ENCODE measurements around the gene DPYSL4.

The DPYSL4 gene

DNA sequence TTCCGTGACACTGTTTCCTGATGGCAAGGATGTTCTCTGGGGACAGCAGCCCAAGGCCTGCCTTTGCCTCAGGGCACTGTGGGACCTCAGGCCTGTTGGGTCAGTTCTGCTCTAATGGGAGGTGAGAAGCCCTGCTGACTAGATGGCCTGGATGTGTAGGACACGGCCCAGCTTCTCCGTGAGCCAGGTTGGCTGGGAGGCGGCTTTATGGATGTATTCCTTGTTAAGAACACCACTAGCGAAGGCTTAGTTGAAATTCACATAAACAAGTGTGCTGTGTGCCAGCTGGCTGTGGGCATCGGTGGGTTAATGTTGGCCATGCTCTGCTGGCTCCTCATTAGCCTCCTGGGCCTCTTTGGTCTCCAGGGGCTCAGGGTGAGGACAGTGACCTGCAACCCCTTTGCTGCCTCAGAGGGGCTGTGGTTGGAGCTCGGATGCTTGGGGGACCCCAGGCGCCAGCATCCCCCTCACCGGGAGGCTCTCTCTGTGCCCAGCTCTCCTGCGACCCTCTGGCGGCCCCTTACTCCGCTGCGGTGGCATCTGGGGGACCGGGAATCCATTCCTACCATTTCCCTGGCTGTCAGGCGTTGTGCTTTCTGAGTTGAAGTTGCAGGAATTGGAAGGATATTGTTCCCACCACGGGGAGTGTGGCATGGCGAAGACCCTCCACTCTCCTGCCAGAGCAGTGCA lies 22.8 kb upstream of the DPYSL4 start:
- no peak for DNase-seq (ENCODE audit: low read depth in 2 of 2)

- DNase-seq (ENCODE audit: low read depth in 2 of 2), result no peak
Observed at GRCh38 chr10:132164761-132165278, 21.9 kb upstream of the DPYSL4 start.

- DNase-seq (ENCODE audit: low read depth in 2 of 2), result no peak
Observed at GRCh38 chr10:132165416-132165980, 21.2 kb upstream of the DPYSL4 start.

- DNase-seq (ENCODE audit: low read depth in 2 of 2), result no peak
Observed at GRCh38 chr10:132166216-132166950, 20.4 kb upstream of the DPYSL4 start.

GRCh38 chr10:132167041-132167674 lies 19.6 kb upstream of the DPYSL4 start:
- DNase-seq (ENCODE audit: low read depth in 2 of 2), result no peak

GRCh38 chr10:132167976-132168375 lies 18.8 kb upstream of the DPYSL4 start:
- no peak for DNase-seq (ENCODE audit: low read depth in 2 of 2)

GRCh38 chr10:132168571-132169030 lies 18.1 kb upstream of the DPYSL4 start:
- DNase-seq (ENCODE audit: low read depth in 2 of 2), result no peak

GRCh38 chr10:132169031-132169765 lies 17.6 kb upstream of the DPYSL4 start:
- no peak for DNase-seq (ENCODE audit: low read depth in 2 of 2)

DNA sequence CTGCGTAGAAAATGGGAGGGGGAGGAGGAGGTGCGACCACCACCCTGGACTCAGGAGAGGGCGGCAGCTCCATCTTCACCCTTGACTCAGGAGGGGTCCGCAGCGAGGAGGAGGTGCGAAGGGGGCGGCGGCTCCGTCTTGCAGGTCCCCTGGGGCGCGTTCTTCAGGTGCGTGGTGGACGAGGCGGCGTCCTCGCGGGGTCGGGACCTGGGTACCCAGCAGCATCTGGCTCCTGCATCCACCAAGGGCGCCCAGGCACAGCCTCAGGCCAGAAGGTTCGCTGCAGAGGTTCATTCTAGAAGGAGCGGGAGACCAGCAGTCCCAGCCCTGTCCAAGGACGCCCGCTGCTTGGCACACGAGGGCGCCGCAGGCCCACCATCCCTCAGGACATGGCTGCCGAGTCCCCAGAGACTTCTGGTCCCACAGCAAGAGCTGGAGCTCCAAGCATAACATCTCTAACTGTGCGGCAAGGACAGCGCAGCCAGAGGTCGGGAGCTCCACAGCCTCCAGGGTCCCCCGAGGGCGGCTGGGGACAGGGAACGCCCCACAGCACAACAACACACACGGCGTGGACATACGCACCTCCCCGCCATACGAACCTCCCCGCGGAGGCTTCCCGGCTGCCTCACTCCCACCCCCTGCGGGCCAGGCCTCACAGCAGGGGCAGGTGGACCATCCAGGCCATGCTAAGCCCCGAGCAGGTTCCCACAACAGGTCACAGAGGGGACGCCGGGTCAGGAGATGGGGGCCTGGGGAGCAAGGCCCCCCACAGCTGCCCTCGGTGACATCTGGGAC lies 16.8 kb upstream of the DPYSL4 start:
- DNase-seq (ENCODE audit: low read depth in 2 of 2), result no peak

DNA sequence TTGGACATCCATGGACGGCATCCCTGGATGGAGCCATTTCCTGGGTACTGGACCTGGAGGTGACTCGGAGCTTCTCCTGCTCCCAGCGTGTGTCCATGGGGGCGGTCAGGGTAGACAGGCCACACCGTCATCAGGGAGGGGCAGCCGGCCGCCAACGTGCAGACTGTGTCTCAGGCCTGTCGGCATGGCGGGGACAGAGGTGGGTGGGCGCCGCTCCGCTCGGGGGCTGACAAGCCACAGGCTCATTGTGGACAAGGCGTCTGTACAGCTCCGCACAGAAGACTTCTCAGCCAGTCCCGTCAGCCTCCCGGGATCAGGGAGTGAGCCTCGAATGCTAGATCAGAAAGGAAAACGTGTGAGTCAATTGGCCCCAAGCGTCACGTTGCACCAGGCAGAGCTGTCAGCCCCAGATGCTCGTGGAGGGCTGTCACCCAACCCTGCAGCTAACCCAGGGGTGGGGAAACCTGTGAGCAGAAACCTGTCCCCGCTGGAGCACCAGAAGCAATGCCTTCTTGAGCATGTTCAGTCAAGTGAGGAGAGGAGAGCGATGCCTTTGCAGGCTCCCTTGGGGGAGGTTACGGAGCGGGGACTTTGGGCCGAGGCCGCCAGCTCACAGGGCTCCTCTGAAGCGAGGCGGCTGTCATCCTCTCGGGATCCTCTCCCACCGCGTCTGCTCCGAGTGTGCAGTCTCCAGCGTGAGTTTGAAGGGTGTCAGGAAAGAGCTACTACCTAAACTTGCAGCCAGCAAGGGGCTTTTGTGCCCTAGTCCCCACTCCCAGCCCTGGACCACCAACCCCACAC lies 16.0 kb upstream of the DPYSL4 start:
- DNase-seq (ENCODE audit: low read depth in 2 of 2), result no peak

- no peak for DNase-seq (ENCODE audit: low read depth in 2 of 2)
Observed at GRCh38 chr10:132172091-132173066, 14.4 kb upstream of the DPYSL4 start.

GRCh38 chr10:132173185-132173584 lies 13.6 kb upstream of the DPYSL4 start:
- no peak for DNase-seq (ENCODE audit: low read depth in 2 of 2)

DNA sequence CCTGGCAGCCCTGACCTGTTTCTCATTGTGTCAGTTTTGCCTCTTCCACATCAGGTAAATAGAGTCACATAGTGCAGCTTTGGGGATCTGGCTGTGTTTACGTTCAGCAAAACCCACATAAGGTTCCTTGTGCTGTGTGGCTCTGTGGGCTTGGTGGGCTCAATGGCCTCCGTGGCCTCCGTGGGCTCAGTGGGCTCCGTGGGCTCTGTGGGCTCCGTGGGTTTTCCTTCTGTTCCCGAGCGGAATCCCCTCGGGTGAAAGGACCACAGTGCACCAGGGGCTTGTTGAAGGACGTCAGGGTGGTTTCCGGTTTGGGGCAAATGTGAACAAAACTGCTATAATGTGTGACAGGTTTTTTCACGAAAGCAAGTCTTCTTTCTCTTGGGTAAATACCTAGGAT lies 12.5 kb upstream of the DPYSL4 start:
- DNase-seq (ENCODE audit: low read depth in 2 of 2), result no peak

GRCh38 chr10:132175408-132175807 lies 11.3 kb upstream of the DPYSL4 start:
- DNase-seq (ENCODE audit: low read depth in 2 of 2), result no peak

DNA sequence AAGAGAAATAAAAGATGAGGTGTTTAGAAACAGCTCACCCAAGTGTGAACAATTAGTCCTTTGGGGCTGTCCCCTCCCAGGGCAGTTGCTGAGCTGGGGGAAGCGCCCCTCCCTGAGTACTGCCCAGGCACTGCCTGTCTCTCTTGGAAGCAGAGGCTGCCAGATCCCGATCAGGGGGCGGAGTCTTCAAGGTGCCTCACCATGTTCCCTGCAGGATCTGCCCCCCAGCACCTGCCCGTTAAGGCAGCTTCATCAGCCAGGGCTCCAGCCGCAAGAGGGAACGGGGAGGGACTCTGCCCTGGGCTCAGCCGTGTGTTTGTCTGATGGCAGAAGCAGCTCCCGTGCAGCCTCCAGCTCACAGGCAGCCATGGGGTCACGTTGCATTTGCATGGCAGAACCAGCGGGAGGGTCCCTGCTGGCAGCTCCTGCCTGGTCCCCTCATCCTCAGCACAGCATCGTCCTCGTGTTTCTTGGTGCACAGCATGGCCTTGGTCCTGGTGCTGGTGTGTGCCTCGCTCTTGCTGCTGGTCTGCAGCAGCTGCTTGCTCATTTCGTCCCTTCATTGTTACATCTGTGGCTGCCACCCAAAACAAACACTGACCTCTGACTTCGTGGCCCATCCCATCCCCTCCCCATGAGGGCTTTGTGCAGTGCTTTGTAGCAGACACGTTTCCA lies 10.7 kb upstream of the DPYSL4 start:
- DNase-seq (ENCODE audit: low read depth in 2 of 2), result no peak

GRCh38 chr10:132176623-132177500 lies 9.9 kb upstream of the DPYSL4 start:
- no peak for DNase-seq (ENCODE audit: low read depth in 2 of 2)

GRCh38 chr10:132178046-132178445 lies 8.7 kb upstream of the DPYSL4 start:
- no peak for DNase-seq (ENCODE audit: low read depth in 2 of 2)

Data from stimulated activated CD4-positive, alpha-beta T cell treated with anti-CD3 and anti-CD28 coated beads, Interleukin-1b, Interleukin-23, amount 100 ng/mL, for 4 hours (primary cell).